CD8-positive, alpha-beta memory T cell (primary cell): Measurements from ENCODE around the gene MINDY4. TPM values are rescaled to one million over a fixed set of nuclear protein-coding genes. Genes with fewer than 3 reads are reported as not detected.

Experiments
- CTCF ChIA-PET: fragments of 350-600 bp; sonication (Branson Sonifier 250); formaldehyde crosslinking; loops from one replicate; lab custom pipeline; 2021; ENCODE audit warnings: antibody characterized with exemption; lab: Charles Lee
- POLR2A ChIA-PET: fragments of 350-600 bp; sonication (Branson Sonifier 250); formaldehyde crosslinking; loops from one replicate; lab custom pipeline; 2021; ENCODE audit warnings: antibody characterized with exemption; lab: Charles Lee
- DNase-seq, 5 donors: peaks; one replicate each; pipeline versions ENCODE4 v3.0.0 to v3.0.0-alpha.2; 2020 to 2022; ENCODE audit warnings: mixed read lengths in 1 of 5
- H3K27ac ChIP-seq: one replicate; pipeline ENCODE4 v1.7.0; 2013; ENCODE audit warnings: low read depth, mild to moderate bottlenecking, low read length, moderate library complexity
- H3K27me3 ChIP-seq: 2 replicates; pipeline ENCODE4 v1.7.0; 2013; ENCODE audit warnings: low read length, mild to moderate bottlenecking; ENCODE audit not compliant: insufficient read depth, poor library complexity, severe bottlenecking
- H3K36me3 ChIP-seq: 2 replicates; pipeline ENCODE4 v1.7.0; 2013; ENCODE audit warnings: mild to moderate bottlenecking, low read length, moderate library complexity; ENCODE audit not compliant: insufficient read depth
- H3K4me1 ChIP-seq: 2 replicates; pipeline ENCODE4 v1.7.0; 2013; ENCODE audit warnings: mild to moderate bottlenecking, low read length, moderate library complexity; ENCODE audit not compliant: insufficient read depth
- H3K4me3 ChIP-seq: 2 replicates; pipeline ENCODE4 v1.7.0; 2013; ENCODE audit warnings: mild to moderate bottlenecking, low read length
- H3K9me3 ChIP-seq: 2 replicates; pipeline ENCODE4 v1.7.0; 2013; ENCODE audit warnings: mild to moderate bottlenecking, low read length
- H3K27ac Mint-ChIP-seq, 8 donors: one replicate each; pipeline ENCODE4 v1.8.0; 2020 to 2021; ENCODE audit warnings: mixed read lengths in 8 of 8, mild to moderate bottlenecking in 6 of 8, inconsistent platforms in 3 of 8, moderate library complexity in 3 of 8
- H3K27me3 Mint-ChIP-seq, 2 donors: one replicate each; pipeline ENCODE4 v1.8.0; 2020 to 2021; ENCODE audit warnings: mixed read lengths in 2 of 2, mild to moderate bottlenecking in 1 of 2, moderate library complexity in 1 of 2
- H3K36me3 Mint-ChIP-seq, 3 donors: one replicate each; pipeline ENCODE4 v1.8.0; 2020 to 2021; ENCODE audit warnings: mixed read lengths in 3 of 3, inconsistent platforms in 1 of 3, mild to moderate bottlenecking in 1 of 3
- H3K4me1 Mint-ChIP-seq, 3 donors: one replicate each; pipeline ENCODE4 v1.8.0; 2020 to 2021; ENCODE audit warnings: mixed read lengths in 3 of 3, inconsistent platforms in 1 of 3, mild to moderate bottlenecking in 1 of 3
- H3K4me3 Mint-ChIP-seq, 7 donors: one replicate each; pipeline ENCODE4 v1.8.0; 2020 to 2021; ENCODE audit warnings: mixed read lengths in 7 of 7, mild to moderate bottlenecking in 6 of 7, moderate library complexity in 4 of 7, inconsistent platforms in 2 of 7
- H3K9me3 Mint-ChIP-seq, 5 donors: one replicate each; pipeline ENCODE4 v1.8.0; 2020 to 2022; ENCODE audit warnings: mixed read lengths in 5 of 5, mild to moderate bottlenecking in 3 of 5, moderate library complexity in 2 of 5, inconsistent platforms in 1 of 5
- polyA plus RNA-seq: library from polyadenylated mRNA; unstranded; fragments of 300-500 nt; fragmentation: Illumina TruSeq; gene quantifications from one replicate; pipeline ENCODE4 v1.2.3, GENCODE V29; 2021
- total RNA-seq, 2 experiments: library from RNA; stranded (reverse); gene quantifications; one replicate each; pipeline ENCODE4 v1.2.3, GENCODE V29; 2021

The MINDY4 gene
- total and polyA plus RNA-seq, 3 experiments from 2014 or later = 1.0 to 2.6 (median 2.4) TPM

DNA sequence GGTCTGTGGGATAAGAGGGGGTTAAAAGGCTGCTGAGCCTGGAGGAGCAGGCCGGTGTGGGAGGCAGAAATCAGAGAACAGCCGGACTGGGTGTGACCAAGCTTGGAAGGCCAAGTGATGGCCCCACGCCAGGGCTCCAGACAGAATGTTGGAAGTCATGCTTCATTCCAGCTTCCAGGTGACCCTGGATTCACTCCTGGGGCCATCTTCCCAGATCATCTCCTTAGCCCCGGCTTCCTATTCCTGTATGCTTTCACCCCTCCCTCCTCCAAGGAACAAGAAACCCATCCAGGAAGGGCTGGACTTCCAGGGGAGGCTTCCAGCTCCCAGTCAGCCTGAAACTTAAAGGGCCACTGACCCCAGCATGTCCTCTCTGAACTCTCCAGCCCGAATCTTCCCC, 18.2 kb upstream of the MINDY4 start:
- H3K36me3 Mint-ChIP-seq = no peaks in the 10 kb centered on the region
- no peak overlapping the region for H3K27ac Mint-ChIP-seq
- peaks cover 0 to 8% of the 10 kb centered on the region in 2 donors for H3K27me3 Mint-ChIP-seq
- no peaks in the 10 kb centered on the region for H3K9me3 ChIP-seq
- no peaks in the 10 kb centered on the region for H3K36me3 ChIP-seq
- ChIA-PET POLR2A (no interaction called here), CTCF (no interaction called here)
- no peaks in the 10 kb centered on the region for H3K27me3 ChIP-seq
- H3K27ac ChIP-seq = no peak overlapping the region
- no peaks in the 10 kb centered on the region for H3K9me3 Mint-ChIP-seq
- H3K4me3 ChIP-seq = no peak overlapping the region
- no peaks in the 10 kb centered on the region for H3K4me1 ChIP-seq
- DNase-seq = no peak
- H3K4me1 Mint-ChIP-seq = peaks cover 0 to 3% (median 1%) of the 10 kb centered on the region in 3 donors
- no peak overlapping the region for H3K4me3 Mint-ChIP-seq

DNA sequence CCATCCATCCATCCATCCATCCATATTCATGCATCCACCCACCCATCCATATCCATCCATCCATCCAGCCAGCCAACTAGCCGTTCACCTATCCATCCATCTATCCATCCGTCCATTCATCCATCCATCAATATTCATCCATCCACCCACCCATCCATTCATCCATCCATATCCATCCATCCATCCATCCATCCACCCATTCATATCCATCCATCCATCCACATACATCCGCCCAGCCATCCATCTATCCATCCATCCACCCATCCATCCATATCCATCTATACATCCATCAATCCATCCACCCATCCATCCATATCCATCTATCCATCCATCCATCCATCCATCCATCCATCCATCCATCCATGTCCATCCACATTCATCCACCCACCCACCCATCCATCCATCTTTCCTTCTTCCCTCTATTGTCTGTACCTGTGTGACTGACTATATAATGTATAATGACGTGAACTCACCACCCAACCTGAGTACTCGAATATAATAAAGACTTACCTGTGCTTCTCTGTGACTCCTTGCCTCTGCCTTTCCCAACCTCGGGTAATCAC, 16.8 kb upstream of the MINDY4 start:
- Mint-ChIP-seq H3K4me1 (peaks cover 0 to 3% (median 1%) of the 10 kb centered on the region in 3 donors), H3K4me3 (no peak overlapping the region), H3K27ac (no peak overlapping the region), H3K36me3 (no peaks in the 10 kb centered on the region), H3K9me3 (no peaks in the 10 kb centered on the region), H3K27me3 (peaks cover 2 to 13% of the 10 kb centered on the region in 2 donors)
- Histone ChIP-seq H3K36me3 (no peaks in the 10 kb centered on the region), H3K4me3 (no peak overlapping the region), H3K27ac (no peak overlapping the region), H3K27me3 (no peaks in the 10 kb centered on the region), H3K9me3 (no peaks in the 10 kb centered on the region), H3K4me1 (no peaks in the 10 kb centered on the region)
- DNase-seq = no peak
- CTCF ChIA-PET = no interaction called here
- POLR2A ChIA-PET = no interaction called here

DNA sequence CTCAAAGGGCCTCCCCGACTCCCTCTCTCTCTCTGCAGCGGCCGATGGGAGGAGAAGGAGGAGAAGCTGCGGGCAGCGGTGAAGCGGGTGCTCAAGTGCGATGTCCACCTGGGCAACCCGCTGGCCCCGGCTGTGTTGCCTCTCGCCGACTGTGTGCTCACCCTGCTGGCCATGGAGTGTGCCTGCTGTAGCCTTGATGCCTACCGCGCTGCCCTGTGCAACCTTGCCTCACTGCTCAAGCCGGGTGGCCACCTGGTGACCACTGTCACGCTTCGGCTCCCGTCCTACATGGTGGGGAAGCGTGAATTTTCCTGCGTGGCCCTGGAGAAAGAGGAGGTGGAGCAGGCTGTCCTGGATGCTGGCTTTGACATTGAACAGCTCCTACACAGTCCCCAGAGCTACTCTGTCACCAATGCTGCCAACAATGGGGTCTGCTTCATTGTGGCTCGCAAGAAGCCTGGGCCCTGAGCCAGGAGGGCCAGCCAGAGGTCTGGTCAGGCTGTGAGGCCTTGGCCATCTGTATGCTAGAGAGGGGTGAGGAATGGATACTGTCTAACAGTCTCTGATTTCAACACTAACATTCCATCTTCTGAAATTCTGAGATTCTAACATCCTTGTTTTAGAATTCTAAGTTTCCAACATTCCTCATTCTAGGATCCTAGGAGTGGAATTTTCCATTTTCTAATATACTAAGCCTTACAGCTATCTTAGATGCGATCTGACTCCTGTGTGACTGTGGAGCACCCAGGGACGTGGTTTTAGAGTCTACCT, 15.6 kb upstream of the MINDY4 start:
- Mint-ChIP-seq H3K4me1 (peaks cover 0 to 3% (median 1%) of the 10 kb centered on the region in 3 donors), H3K27ac (no peak overlapping the region), H3K4me3 (no peak overlapping the region), H3K9me3 (no peaks in the 10 kb centered on the region), H3K36me3 (no peaks in the 10 kb centered on the region), H3K27me3 (peaks cover 3 to 22% of the 10 kb centered on the region in 2 donors)
- H3K27me3 ChIP-seq = no peaks in the 10 kb centered on the region
- ChIA-PET POLR2A (no interaction called here), CTCF (no interaction called here)
- no peaks in the 10 kb centered on the region for H3K9me3 ChIP-seq
- no peak overlapping the region for H3K4me3 ChIP-seq
- no peaks in the 10 kb centered on the region for H3K36me3 ChIP-seq
- no peak overlapping the region for H3K27ac ChIP-seq
- DNase-seq = no peak
- H3K4me1 ChIP-seq = no peaks in the 10 kb centered on the region

DNA sequence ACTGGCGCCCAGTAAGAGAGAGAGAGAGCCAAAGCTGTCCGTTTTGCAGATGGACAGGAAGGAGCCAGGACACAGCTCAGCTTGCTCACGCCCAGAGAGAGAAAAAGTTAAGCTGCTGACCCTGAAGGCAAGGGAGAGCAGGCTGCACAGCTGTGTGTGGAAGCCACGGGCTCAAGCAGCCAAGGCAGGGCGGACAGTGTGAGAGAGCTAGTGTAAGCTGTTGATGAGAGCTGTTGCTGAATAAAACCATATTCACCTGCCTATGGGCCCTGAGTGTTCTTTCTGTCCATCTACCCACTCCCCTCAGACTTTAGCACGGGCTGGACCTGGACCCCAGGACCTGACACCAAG, 13.9 kb upstream of the MINDY4 start:
- H3K36me3 ChIP-seq = no peaks in the 10 kb centered on the region
- CTCF ChIA-PET = interaction anchor here (1.5 kb wide), 1 partner anchor 17 kb away, joined by 4 read pairs; no protein-coding TSS in a partner anchor
- H3K9me3 Mint-ChIP-seq = no peaks in the 10 kb centered on the region
- no peak for DNase-seq
- no peaks in the 10 kb centered on the region for H3K36me3 Mint-ChIP-seq
- no peaks in the 10 kb centered on the region for H3K27me3 ChIP-seq
- no peak overlapping the region for H3K27ac Mint-ChIP-seq
- H3K4me3 ChIP-seq = no peak overlapping the region
- H3K4me1 Mint-ChIP-seq = peaks cover 0 to 3% (median 1%) of the 10 kb centered on the region in 3 donors
- no peak overlapping the region for H3K4me3 Mint-ChIP-seq
- no peak overlapping the region for H3K27ac ChIP-seq
- POLR2A ChIA-PET = no interaction called here
- H3K27me3 Mint-ChIP-seq = peaks cover 3 to 26% of the 10 kb centered on the region in 2 donors
- H3K4me1 ChIP-seq = no peaks in the 10 kb centered on the region
- H3K9me3 ChIP-seq = no peaks in the 10 kb centered on the region

DNA sequence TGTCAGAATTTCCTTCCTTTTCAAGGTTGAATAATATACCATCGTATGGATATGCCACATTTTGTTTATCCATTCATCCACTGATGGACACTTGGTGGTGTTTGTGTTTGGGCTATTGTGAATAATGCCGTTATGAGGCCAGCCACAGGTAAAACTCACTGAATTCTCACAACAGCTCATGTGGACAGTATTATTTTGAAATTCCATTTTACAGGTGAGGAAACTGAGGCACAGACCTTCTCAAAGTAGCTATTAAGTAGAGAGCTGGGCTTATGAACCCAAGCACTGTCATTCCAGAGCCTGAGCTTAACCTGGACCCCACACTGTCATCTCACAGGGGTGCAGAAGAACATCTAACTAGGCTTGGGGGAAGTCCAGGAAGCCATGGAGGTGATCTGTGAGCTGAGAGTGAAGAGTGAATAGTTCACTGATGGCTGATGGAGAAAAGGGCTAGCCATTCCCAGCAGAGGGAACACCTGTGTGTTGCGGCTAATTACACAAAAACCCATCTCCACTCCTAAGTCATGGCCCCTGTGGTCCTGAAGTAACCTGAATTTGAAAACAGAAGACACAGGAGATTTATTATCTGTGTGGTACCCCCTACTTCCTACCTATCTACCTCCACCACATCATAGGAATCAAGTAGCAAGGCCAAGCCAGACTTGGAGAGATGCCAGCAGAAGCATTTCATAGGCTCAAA, 10.6 kb upstream of the MINDY4 start:
- POLR2A ChIA-PET = no interaction called here
- no peaks in the 10 kb centered on the region for H3K9me3 Mint-ChIP-seq
- H3K4me1 Mint-ChIP-seq = peaks cover 0 to 3% (median 1%) of the 10 kb centered on the region in 3 donors

DNA sequence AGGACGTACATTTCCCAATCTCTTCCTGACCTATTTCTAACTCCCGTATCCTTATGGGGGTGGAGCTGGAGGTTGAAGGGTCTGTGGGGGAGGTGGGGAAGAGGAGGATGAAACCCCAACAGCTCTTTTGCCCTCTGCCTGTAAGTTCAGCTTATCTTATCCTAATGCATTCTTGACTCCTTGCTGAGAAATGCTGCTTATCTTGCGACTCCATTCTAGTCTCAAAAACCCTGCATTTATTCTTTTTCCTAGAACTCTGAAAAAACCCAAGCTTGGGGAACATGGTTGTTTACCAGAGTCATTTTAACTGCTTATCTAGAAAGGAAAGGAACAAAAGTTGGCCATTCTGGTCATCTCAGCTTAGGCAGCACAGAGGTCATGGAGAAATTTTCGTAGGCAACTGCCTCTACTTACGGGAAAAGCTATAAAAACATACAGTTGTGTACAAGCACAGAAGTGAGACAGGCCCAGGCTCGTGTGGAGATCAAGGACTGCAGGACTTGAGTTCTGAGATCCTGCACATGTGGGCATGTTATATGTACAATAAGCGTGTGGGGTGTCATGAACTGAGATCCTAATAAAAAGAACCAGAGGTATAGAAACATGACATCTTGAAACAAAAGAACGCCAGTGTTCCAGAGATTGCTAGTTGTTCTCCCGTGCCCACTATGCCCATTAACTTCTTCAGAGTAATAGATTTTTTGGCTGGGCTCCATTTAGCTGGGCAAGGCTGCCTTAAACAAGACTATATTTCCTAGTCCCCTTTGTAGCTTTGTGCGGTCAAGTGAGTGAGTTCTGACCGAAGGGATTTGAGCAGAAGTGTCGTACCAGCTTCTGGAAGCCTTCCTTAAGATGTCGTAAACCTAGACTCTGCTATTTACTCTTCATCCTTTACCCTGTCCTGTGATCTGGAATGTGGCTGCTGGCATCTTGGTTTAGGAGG, 9.7 kb upstream of the MINDY4 start:
- ChIA-PET CTCF (interaction anchor here (0.8 to 1.4 kb wide), 2 partner anchors 10 to 21 kb away, joined by 3 to 4 read pairs; no protein-coding TSS in a partner anchor), POLR2A (no interaction called here)
- Histone ChIP-seq H3K36me3 (no peaks in the 10 kb centered on the region), H3K27me3 (no peaks in the 10 kb centered on the region), H3K9me3 (no peaks in the 10 kb centered on the region), H3K4me3 (no peak overlapping the region), H3K27ac (peak overlapping the region; percentile 73), H3K4me1 (no peaks in the 10 kb centered on the region)
- H3K27ac Mint-ChIP-seq = no peak overlapping the region
- H3K9me3 Mint-ChIP-seq = no peaks in the 10 kb centered on the region
- peaks cover 3 to 26% of the 10 kb centered on the region in 2 donors for H3K27me3 Mint-ChIP-seq
- DNase-seq = no peak
- no peak overlapping the region for H3K4me3 Mint-ChIP-seq
- peaks cover 0 to 3% (median 1%) of the 10 kb centered on the region in 3 donors for H3K4me1 Mint-ChIP-seq
- no peaks in the 10 kb centered on the region for H3K36me3 Mint-ChIP-seq

More for the DNA sequence above, 10.6 kb upstream of the MINDY4 start:
- H3K36me3 ChIP-seq = no peaks in the 10 kb centered on the region
- H3K4me1 ChIP-seq = no peaks in the 10 kb centered on the region
- CTCF ChIA-PET = interaction anchor here (0.8 to 1.4 kb wide), 2 partner anchors 11 to 20 kb away, joined by 3 to 4 read pairs; no protein-coding TSS in a partner anchor
- Mint-ChIP-seq H3K27ac (no peak overlapping the region), H3K36me3 (no peaks in the 10 kb centered on the region), H3K4me3 (no peak overlapping the region), H3K27me3 (peaks cover 3 to 26% of the 10 kb centered on the region in 2 donors)
- H3K4me3 ChIP-seq = no peak overlapping the region
- DNase-seq = no peak
- H3K9me3 ChIP-seq = no peaks in the 10 kb centered on the region
- H3K27ac ChIP-seq = no peak overlapping the region
- H3K27me3 ChIP-seq = no peaks in the 10 kb centered on the region

DNA sequence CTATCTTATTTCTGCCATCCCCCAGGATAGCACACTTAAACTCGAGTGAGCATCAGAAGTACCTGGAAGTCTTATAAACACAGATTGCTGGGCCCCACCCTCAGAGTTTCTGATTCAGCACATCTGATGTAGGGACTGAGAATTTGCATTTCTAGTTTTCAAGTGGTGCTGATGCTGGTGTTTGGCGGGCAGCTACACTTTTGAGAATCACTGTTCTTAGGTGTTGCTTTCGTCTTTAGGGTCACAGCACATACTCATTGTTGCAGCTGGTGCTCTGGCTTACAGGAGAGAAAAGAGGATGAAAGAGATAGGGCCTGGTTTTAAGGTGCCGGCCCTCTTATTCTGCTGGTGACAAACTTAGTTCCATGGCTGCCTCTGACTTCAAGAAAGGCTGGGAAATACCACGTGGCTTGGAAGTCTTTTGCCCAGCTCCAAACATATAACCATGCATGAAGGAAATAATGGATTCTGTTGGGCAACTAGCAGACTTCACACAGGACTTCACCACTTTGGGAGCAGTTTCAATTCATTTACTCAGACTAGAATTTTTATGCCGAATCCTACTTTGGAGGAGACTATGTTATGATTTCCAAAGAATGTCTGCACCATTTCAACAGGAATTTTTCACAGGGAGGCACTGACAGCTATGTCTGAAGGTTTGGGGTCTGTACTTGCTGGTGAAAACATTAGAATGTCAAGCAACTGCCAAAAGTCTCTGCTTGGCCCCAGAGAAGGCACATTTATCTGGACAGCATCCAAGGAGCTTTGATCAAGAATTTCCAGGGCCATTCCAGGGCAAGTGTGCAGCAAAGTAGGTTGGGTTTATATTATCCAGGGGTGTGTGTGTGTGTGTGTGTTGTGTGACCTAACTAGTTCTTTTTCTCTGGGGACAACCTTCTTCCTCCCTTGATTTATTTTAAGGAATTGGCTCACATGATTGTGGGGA, 6.9 kb upstream of the MINDY4 start:
- no peaks in the 10 kb centered on the region for H3K4me1 Mint-ChIP-seq
- no peaks in the 10 kb centered on the region for H3K27me3 ChIP-seq
- H3K27ac Mint-ChIP-seq = peak overlapping the region in 2 of 8 donors; percentile 7 to 10
- ChIA-PET CTCF (interaction anchor here (1.9 kb wide), 1 partner anchor 25 kb away, joined by 6 read pairs; no protein-coding TSS in a partner anchor), POLR2A (no interaction called here)
- H3K4me1 ChIP-seq = no peaks in the 10 kb centered on the region
- peaks cover 5 to 14% of the 10 kb centered on the region in 2 donors for H3K27me3 Mint-ChIP-seq
- no peak for DNase-seq
- H3K27ac ChIP-seq = no peak overlapping the region
- no peaks in the 10 kb centered on the region for H3K36me3 Mint-ChIP-seq
- H3K36me3 ChIP-seq = no peaks in the 10 kb centered on the region
- H3K9me3 ChIP-seq = no peaks in the 10 kb centered on the region
- H3K4me3 ChIP-seq = no peak overlapping the region
- H3K9me3 Mint-ChIP-seq = no peaks in the 10 kb centered on the region
- no peak overlapping the region for H3K4me3 Mint-ChIP-seq
